Stomach (tissue), 9 donors: ENCODE measurements around the gene TNFRSF17. TPM values are rescaled to one million over a fixed set of nuclear protein-coding genes. Genes with fewer than 3 reads are reported as not detected.

Source experiments
- DNase-seq, 2 donors: peaks; one replicate each; pipeline versions ENCODE4 v3.0.0 to v3.0.0-alpha.2; 2013 to 2019
- H3K27ac ChIP-seq, 5 donors: fragments of 200-600 bp in 4 of 5; sonication (generic) in 4 of 5; one replicate each; pipeline ENCODE4 v1.5.1; 2013 to 2019; ENCODE audit warnings: mild to moderate bottlenecking in 1 of 5, moderate library complexity in 1 of 5
- H3K27me3 ChIP-seq, 3 donors: fragments of 200-600 bp; sonication (generic); one replicate each; pipeline ENCODE4 v1.5.1; 2017 to 2019; ENCODE audit warnings: mixed run types in 1 of 3
- H3K36me3 ChIP-seq, 4 donors: fragments of 200-600 bp; sonication (generic); 1 replicate in 3 of 4; 2 replicates in 1 of 4; pipeline ENCODE4 v1.5.1; 2016 to 2019
- H3K4me1 ChIP-seq, 4 donors: fragments of 200-600 bp; sonication (generic); one replicate each; pipeline ENCODE4 v1.5.1; 2016 to 2019
- H3K4me3 ChIP-seq, 4 donors: fragments of 200-600 bp; sonication (generic) in 3 of 4; one replicate each; pipeline ENCODE4 v1.5.1; 2016 to 2019; ENCODE audit warnings: mild to moderate bottlenecking in 1 of 4
- H3K9me3 ChIP-seq, 4 donors: fragments of 200-600 bp; sonication (generic); one replicate each; pipeline ENCODE4 v1.5.1; 2016 to 2019
- EP300 ChIP-seq: sonication (generic); formaldehyde crosslinking; IDR thresholded peaks from one replicate; pipeline ENCODE4 v1.6.1; 2017; ENCODE audit warnings: antibody characterized with exemption
- POLR2A ChIP-seq, 4 donors: fragments of 450-650 bp; IDR thresholded peaks; one replicate each; pipeline ENCODE4 v1.6.1; 2016; ENCODE audit warnings: antibody characterized with exemption in 4 of 4, control low read depth in 2 of 4, mild to moderate bottlenecking in 1 of 4, moderate library complexity in 1 of 4
- POLR2AphosphoS5 ChIP-seq, 3 donors: sonication (generic); formaldehyde crosslinking; IDR thresholded peaks; one replicate each; pipeline ENCODE4 v1.6.1; 2016; ENCODE audit warnings: antibody characterized with exemption in 3 of 3
- WGBS, 5 donors: extraction: QIAGEN DNeasy Blood & Tissue Kit in 3 of 5; methylation state at CpG; one replicate each; pipeline versions ENCODE4 v1.1.5 to v1.1.7; 2013 to 2018; 5-methylcytosine and 5-hydroxymethylcytosine counted together
- intact Hi-C: fragments of 100-400 bp; cut with DNase I; formaldehyde crosslinking; loops from one replicate; pipeline ENCODE4 v1.15.1; 2023; ENCODE audit warnings: low total_unique reads
- polyA plus RNA-seq, 3 donors: library from polyadenylated mRNA; stranded (reverse); fragments of 200-250 nt; gene quantifications; one replicate each; pipeline ENCODE4 v1.2.3, GENCODE V29; 2013
- total RNA-seq, 5 donors: library from RNA; depleted of rRNA; stranded (reverse); fragments of >200 nt; gene quantifications; one replicate each; pipeline versions ENCODE4 v1.1.0 to v1.2.3, GENCODE V29; 2014 to 2016
- TF ChIP-seq, protein P1 (sequence below), 7 experiments: fragments of 450-650 bp in 4 of 7; fragments of 200-600 bp in 3 of 7; sonication (generic) in 3 of 7; IDR thresholded peaks; one replicate each; pipeline ENCODE4 v1.5.1; 2016 to 2019; ENCODE audit warnings: antibody characterized with exemption in 7 of 7, control low read depth in 2 of 7, mild to moderate bottlenecking in 1 of 7
- donor health status: healthy with polysubstance abuse.
- donor health status: Bipolar disorder and iron deficiency.
- donor health status: healthy.

TNFRSF17 gene
- total and polyA plus RNA-seq, 8 donors = 1.1 to 7.4 (median 1.8) TPM; not detected in 4

DNA sequence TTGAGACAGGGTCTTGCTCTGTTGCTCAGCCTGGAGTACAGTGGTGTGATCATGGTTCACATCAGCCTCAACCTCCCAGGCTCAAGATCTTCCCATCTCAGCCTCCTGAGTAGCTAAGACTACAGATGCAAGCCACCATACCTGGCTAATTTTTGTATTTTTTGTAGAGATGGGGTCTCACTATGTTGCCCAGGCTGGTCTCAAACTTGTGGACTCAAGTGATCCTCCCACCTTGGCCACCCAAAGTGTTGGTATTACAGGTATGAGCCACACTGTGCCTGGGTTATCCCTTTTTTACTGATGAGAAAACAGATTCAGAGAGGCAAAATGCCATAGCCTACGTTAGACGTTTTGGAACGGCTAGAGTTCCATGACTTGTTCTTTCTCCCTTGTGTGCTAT lies 41.6 kb downstream of the TNFRSF17 start:
- Histone ChIP-seq H3K9me3 (no peaks in the 10 kb centered on the region), H3K27ac (no peak overlapping the region)

DNA sequence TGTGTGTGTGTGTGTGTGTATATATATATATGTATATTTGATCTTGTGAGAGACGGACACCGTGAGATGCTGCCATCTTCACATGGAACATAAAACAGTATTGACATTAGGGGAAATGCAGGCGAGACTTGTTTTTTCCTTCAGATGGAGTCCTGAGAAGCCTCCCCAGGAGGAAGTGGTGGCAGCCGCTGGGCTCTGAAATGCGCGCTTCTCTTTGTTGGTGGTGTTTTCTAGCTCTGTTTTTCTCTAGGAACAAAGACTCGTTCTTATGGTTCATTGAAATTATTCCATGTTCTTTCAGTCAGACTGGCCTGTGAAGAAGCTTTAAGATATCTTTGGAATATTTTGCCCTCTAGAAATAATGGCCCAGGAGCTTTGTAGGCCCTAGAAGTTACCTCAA lies 44.5 kb downstream of the TNFRSF17 start:
- TF ChIP-seq POLR2AphosphoS5 (IDR thresholded peaks at IDR 0.05) = no peak
- TF ChIP-seq, protein P1, sequence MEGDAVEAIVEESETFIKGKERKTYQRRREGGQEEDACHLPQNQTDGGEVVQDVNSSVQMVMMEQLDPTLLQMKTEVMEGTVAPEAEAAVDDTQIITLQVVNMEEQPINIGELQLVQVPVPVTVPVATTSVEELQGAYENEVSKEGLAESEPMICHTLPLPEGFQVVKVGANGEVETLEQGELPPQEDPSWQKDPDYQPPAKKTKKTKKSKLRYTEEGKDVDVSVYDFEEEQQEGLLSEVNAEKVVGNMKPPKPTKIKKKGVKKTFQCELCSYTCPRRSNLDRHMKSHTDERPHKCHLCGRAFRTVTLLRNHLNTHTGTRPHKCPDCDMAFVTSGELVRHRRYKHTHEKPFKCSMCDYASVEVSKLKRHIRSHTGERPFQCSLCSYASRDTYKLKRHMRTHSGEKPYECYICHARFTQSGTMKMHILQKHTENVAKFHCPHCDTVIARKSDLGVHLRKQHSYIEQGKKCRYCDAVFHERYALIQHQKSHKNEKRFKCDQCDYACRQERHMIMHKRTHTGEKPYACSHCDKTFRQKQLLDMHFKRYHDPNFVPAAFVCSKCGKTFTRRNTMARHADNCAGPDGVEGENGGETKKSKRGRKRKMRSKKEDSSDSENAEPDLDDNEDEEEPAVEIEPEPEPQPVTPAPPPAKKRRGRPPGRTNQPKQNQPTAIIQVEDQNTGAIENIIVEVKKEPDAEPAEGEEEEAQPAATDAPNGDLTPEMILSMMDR (IDR thresholded peaks at IDR 0.05) = no peak
- TF ChIP-seq POLR2A (IDR thresholded peaks at IDR 0.05) = no peak
- TF ChIP-seq EP300 = no peak
- H3K27me3 ChIP-seq = no peaks in the 10 kb centered on the region
- H3K27ac ChIP-seq = peak overlapping the region in 1 of 5 donors; percentile 35
- H3K36me3 ChIP-seq = peaks cover 0 to 33% (median 16%) of the 10 kb centered on the region in 4 donors
- peaks cover 0 to 13% (median 3%) of the 10 kb centered on the region in 4 donors for H3K4me1 ChIP-seq
- 84 to 88% (median 87%) methylated on average over 7 of the region's 7 CpGs for WGBS, 5 donors
- no peak overlapping the region for H3K4me3 ChIP-seq
- H3K9me3 ChIP-seq = no peaks in the 10 kb centered on the region
- DNase-seq = no peak
- intact Hi-C loops = no loop called here

More for the DNA sequence above, 41.6 kb downstream of the TNFRSF17 start:
- no peak overlapping the region for H3K4me3 ChIP-seq
- TF ChIP-seq POLR2AphosphoS5 (IDR thresholded peaks at IDR 0.05) = no peak
- TF ChIP-seq POLR2A (IDR thresholded peaks at IDR 0.05) = no peak
- TF ChIP-seq EP300 = no peak
- TF ChIP-seq, protein P1 (IDR thresholded peaks at IDR 0.05) = no peak
- H3K27me3 ChIP-seq = no peaks in the 10 kb centered on the region
- WGBS, 5 donors = 90 to 94% (median 93%) methylated on average over 3 of the region's 3 CpGs
- H3K36me3 ChIP-seq = peaks cover 0 to 59% (median 32%) of the 10 kb centered on the region in 4 donors
- no peak for DNase-seq
- intact Hi-C loops = no loop called here
- peaks cover 0 to 9% (median 0%) of the 10 kb centered on the region in 4 donors for H3K4me1 ChIP-seq

DNA sequence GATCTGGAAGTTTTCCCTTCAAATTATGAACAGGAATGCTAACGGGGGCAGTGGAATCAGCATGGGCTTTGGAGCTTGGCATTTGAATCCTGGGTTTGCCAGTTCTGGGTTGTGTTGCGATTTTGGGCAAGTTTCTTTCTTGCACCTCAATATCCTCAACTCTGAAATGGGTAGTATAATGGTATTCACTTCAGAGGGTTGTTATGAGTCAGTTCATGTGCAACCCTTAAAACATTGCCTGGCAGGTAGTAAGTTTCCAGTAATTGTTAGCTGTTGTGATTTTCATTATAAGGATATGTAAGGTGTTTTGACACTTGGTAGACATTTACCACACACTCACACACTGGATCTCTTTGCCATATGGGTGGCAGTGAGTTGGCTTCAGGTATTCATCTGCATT lies 44.9 kb downstream of the TNFRSF17 start:
- Histone ChIP-seq H3K36me3 (peaks cover 0 to 29% (median 11%) of the 10 kb centered on the region in 4 donors), H3K27ac (peak overlapping the region in 2 of 5 donors; percentile 35), H3K4me3 (no peak overlapping the region), H3K27me3 (no peaks in the 10 kb centered on the region), H3K4me1 (peaks cover 0 to 13% (median 3%) of the 10 kb centered on the region in 4 donors), H3K9me3 (no peaks in the 10 kb centered on the region)
- no peak for DNase-seq
- WGBS, 5 donors = 93 to 100% (median 95%) methylated on average over 2 of the region's 2 CpGs
- intact Hi-C loops = no loop called here
- TF ChIP-seq POLR2A (IDR thresholded peaks at IDR 0.05) = no peak
- TF ChIP-seq POLR2AphosphoS5 (IDR thresholded peaks at IDR 0.05) = no peak

DNA sequence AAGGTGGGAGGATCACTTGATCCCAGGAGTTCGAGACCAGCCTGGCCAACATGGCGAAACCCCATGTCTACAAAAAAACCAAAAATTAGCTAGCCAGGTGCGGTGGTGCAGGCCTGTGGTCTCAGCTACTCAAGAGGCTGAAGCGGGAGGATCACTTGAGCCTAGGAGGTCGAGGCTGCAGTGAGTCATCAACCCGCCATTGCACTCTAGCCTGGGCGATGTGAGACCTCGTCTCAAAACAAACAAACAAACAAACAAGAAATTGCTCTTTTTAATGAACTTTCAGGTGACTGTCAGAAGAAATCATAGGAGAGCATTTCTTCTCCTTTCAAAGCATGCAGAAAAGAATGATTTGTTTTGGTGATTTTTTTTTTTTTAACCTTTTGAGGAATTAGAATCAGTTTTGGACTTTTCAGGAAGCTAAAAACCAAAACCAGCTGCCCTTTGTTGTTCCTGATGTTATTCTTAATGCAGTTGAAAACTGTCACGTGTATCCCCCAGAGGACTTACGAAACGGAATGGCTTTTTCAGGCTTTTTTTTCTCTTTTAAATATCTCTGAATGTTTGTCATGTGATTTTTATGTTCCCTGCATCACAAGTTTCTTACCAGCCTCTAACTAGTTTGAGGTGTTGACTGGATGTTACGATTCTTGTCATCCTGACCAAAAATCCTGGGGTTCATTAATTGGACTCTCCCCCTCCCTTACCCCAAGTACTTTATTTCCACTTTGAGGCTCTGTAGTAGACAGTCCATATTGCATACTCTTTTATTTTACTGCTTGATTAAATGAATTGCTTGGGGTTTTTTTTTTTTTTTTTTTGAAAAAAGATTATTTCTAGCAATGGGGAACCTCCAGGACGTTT lies 45.6 kb downstream of the TNFRSF17 start:
- Histone ChIP-seq H3K9me3 (no peaks in the 10 kb centered on the region), H3K4me3 (no peak overlapping the region), H3K27me3 (no peaks in the 10 kb centered on the region), H3K36me3 (peaks cover 0 to 22% (median 5%) of the 10 kb centered on the region in 4 donors), H3K4me1 (peaks cover 0 to 13% (median 3%) of the 10 kb centered on the region in 4 donors), H3K27ac (peak overlapping the region in 3 of 5 donors; percentile 33 to 36 (median 35))
- 78 to 83% (median 80%) methylated on average over 13 of the region's 13 CpGs for WGBS, 5 donors
- intact Hi-C loops = no loop called here
- TF ChIP-seq, protein P1 (IDR thresholded peaks at IDR 0.05) = no peak
- DNase-seq = no peak

DNA sequence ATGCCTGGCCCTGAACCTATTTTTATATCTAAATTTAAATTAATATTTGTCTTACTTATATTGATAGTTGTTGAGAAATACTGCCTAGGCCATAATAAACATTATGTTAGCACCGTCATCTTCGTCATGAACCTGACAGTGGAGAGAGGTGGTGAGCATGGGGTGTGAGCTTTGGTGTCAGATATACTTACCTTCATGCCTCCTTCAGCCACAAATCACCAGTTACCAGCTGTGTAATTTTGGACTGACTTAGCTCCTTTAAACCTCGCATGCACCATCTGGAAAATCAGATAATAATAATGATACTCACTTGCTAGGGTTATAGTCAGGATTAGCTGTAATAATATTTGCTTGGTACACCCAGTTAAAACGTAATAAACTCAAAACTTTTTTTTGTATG lies 46.6 kb downstream of the TNFRSF17 start:
- TF ChIP-seq EP300 = no peak
- TF ChIP-seq, protein P1 (IDR thresholded peaks at IDR 0.05) = no peak
- WGBS, 5 donors = 67 to 78% (median 68%) methylated on average over 4 of the region's 4 CpGs
- intact Hi-C loops = no loop called here
- H3K4me3 ChIP-seq = no peak overlapping the region
- H3K4me1 ChIP-seq = peaks cover 0 to 22% (median 7%) of the 10 kb centered on the region in 4 donors
- no peaks in the 10 kb centered on the region for H3K27me3 ChIP-seq
- DNase-seq = no peak
- H3K27ac ChIP-seq = peak overlapping the region in 2 of 5 donors; percentile 35 to 36
- no peaks in the 10 kb centered on the region for H3K9me3 ChIP-seq
- peaks cover 0 to 17% (median 4%) of the 10 kb centered on the region in 4 donors for H3K36me3 ChIP-seq
